Tibial nerve (tissue), 4 donors: ENCODE data around the gene PECR.

Experiments
- CTCF ChIP-seq, 5 experiments: fragments of 200-600 bp in 3 of 5; fragments of 450-650 bp in 2 of 5; sonication (generic) in 3 of 5; IDR thresholded peaks; one replicate each; pipeline ENCODE4 v1.5.1; 2016 to 2019; ENCODE audit warnings: antibody characterized with exemption in 5 of 5, mild to moderate bottlenecking in 3 of 5, moderate library complexity in 2 of 5
- EP300 ChIP-seq, 2 donors: sonication (generic); formaldehyde crosslinking; IDR thresholded peaks; one replicate each; pipeline ENCODE4 v1.6.1; 2017; ENCODE audit warnings: antibody characterized with exemption in 2 of 2, mild to moderate bottlenecking in 1 of 2
- POLR2A ChIP-seq, 2 donors: fragments of 450-650 bp; IDR thresholded peaks; one replicate each; pipeline ENCODE4 v1.6.1; 2017; ENCODE audit warnings: antibody characterized with exemption in 2 of 2, mild to moderate bottlenecking in 2 of 2, moderate library complexity in 2 of 2

GRCh38 chr2:216003876-216004696 lies 77.5 kb downstream of the PECR start:
- no peak for TF ChIP-seq POLR2A (IDR thresholded peaks at IDR 0.05)
- no peak for TF ChIP-seq EP300 (IDR thresholded peaks at IDR 0.05)
- no peak for TF ChIP-seq CTCF (IDR thresholded peaks at IDR 0.05)
